Brain microvascular endothelial cell (primary cell): ENCODE data around the gene IL19.

ENCODE experiments used
- DNase-seq: peaks from one replicate; pipeline ENCODE4 v3.0.0-alpha.2; 2020
- H3K27ac ChIP-seq: fragments of 250-450 bp; sonication (Bioruptor Pico); 2 replicates; pipeline ENCODE4 v1.5.1; 2020; ENCODE audit warnings: mild to moderate bottlenecking, moderate library complexity
- H3K27me3 ChIP-seq: fragments of 250-450 bp; sonication (Bioruptor Pico); replicated peaks from 2 replicates; pipeline ENCODE4 v1.5.1; 2020; ENCODE audit warnings: mild to moderate bottlenecking
- H3K36me3 ChIP-seq: fragments of 250-450 bp; sonication (Bioruptor Pico); replicated peaks from 2 replicates; pipeline ENCODE4 v1.5.1; 2020; ENCODE audit warnings: mild to moderate bottlenecking
- H3K4me3 ChIP-seq: 2 replicates; pipeline ENCODE4 v1.5.1; 2011; ENCODE audit warnings: low read depth, mild to moderate bottlenecking, control low read depth, low read length, moderate library complexity
- CTCF ChIP-seq: IDR thresholded peaks from 2 replicates; pipeline ENCODE4 v1.5.1; 2011; ENCODE audit warnings: low read depth, mild to moderate bottlenecking, moderate library complexity, low read length, control low read depth, inconsistent platforms; ENCODE audit errors: missing control alignments
- in situ Hi-C: cut with HindIII; loops from 2 replicates; pipeline ENCODE4 v1.10.0; 2017; ENCODE audit warnings: low sequenced_read_pairs, low pct_ligation_motif_present

Gene IL19

GRCh38 chr1:206839006-206839560 is 68.5 kb downstream of the IL19 start:
- no peak for TF ChIP-seq CTCF

GRCh38 chr1:206839857-206840256 is 69.3 kb downstream of the IL19 start:
- H3K27ac ChIP-seq: no peak overlapping the region
- in situ Hi-C loops: no loop called here
- peak; percentile 29 for DNase-seq

More at GRCh38 chr1:206839006-206839560, 68.5 kb downstream of the IL19 start:
- Histone ChIP-seq H3K36me3 (no peaks in the 10 kb centered on the region), H3K27ac (no peak overlapping the region), H3K4me3 (no peak overlapping the region), H3K27me3 (peaks cover 10% of the 10 kb centered on the region)
- DNase-seq: no peak
- in situ Hi-C loops: no loop called here

GRCh38 chr1:206841609-206842323 is 71.2 kb downstream of the IL19 start:
- Histone ChIP-seq H3K36me3 (no peaks in the 10 kb centered on the region), H3K27ac (no peak overlapping the region), H3K4me3 (no peak overlapping the region), H3K27me3 (peaks cover 1% of the 10 kb centered on the region)
- no peak for TF ChIP-seq CTCF
- in situ Hi-C loops: no loop called here
- DNase-seq: no peak

More at GRCh38 chr1:206839857-206840256, 69.3 kb downstream of the IL19 start:
- no peaks in the 10 kb centered on the region for H3K36me3 ChIP-seq
- H3K27me3 ChIP-seq: peaks cover 10% of the 10 kb centered on the region
- no peak for TF ChIP-seq CTCF
- no peak overlapping the region for H3K4me3 ChIP-seq

GRCh38 chr1:206842854-206843253 is 72.3 kb downstream of the IL19 start:
- Histone ChIP-seq H3K36me3 (no peaks in the 10 kb centered on the region), H3K4me3 (no peak overlapping the region), H3K27ac (no peak overlapping the region), H3K27me3 (no peaks in the 10 kb centered on the region)
- DNase-seq: no peak
- in situ Hi-C loops: no loop called here
- TF ChIP-seq CTCF: no peak

GRCh38 chr1:206843626-206844025 is 73.1 kb downstream of the IL19 start:
- H3K4me3 ChIP-seq: no peak overlapping the region
- no peaks in the 10 kb centered on the region for H3K27me3 ChIP-seq
- H3K36me3 ChIP-seq: no peaks in the 10 kb centered on the region
- H3K27ac ChIP-seq: no peak overlapping the region
- in situ Hi-C loops: no loop called here
- TF ChIP-seq CTCF: no peak
- no peak for DNase-seq
